ENCODE measurements around the gene FLRT3.

The FLRT3 gene

DNA sequence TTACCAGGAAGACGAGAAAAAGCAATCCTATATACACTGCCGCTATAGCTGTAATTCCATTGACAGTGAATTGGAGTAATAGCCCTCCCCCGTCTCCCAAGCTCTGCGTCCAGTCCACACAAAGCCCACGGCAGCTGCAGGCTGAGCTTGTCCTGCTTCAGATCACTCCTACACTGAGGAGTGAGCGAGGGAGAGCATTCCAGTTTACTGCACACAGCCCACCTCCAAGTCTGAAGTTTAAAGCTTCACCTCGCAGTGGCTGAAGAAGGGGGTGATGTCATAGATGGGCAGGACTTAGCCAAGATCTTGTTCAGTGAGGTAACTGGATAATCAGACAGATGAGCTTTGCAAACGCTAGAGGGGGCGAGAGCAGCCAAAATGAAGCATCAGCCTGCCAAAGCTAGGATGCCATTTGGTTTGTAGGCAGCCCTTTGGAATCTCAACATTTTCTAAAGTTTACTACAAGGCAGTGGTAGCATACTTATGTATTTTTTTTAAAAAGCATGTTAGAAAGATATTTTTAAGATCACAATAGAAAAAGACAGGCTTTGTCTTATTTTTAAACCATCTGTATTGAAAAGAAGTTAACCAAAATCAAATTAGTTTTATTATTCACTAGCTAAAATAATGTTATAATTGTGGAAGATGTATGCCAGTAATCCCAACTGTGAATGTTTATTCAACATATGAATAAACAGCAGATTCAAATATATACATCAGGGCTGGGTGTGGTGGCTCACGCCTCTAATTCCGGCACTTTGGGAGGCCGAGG lies at the start of gene FLRT3:
Gene FLRT3 (minus strand): TSS at position 213 of the 772 bp plus-strand sequence. CDS start 10,106 bp downstream, outside the sequence.
- peak; percentile 96 for FAIRE-seq
- peak; percentile 30 for DNase-seq (ENCODE audit: insufficient read length, low spot score)
- no peak for TF ChIP-seq POLR2A (IDR thresholded peaks at IDR 0.05; ENCODE audit: low read depth, low read length)

DNA sequence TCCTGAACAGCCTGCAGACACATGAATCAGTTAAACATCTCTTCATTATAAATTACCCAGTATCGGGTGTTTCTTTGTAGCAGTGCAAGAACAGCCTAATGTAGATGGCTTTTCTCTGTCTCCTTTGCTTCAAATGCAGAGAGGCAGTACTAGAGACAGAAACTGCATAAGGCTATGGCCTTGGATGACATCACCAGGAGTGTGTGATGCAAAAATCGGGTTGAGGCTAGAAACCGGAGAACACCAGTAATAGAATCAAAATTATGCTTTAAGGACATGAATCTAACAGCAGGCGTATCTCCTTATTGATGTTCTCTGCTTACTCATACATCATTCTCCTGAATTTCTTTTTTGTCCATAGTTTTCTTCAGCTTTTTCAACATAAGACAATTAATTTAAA lies 49.3 kb upstream of the FLRT3 start:
- no peak for FAIRE-seq
- no peak for TF ChIP-seq POLR2A (IDR thresholded peaks at IDR 0.05; ENCODE audit: low read depth, low read length)
- no peak for DNase-seq (ENCODE audit: insufficient read length, low spot score)

DNA sequence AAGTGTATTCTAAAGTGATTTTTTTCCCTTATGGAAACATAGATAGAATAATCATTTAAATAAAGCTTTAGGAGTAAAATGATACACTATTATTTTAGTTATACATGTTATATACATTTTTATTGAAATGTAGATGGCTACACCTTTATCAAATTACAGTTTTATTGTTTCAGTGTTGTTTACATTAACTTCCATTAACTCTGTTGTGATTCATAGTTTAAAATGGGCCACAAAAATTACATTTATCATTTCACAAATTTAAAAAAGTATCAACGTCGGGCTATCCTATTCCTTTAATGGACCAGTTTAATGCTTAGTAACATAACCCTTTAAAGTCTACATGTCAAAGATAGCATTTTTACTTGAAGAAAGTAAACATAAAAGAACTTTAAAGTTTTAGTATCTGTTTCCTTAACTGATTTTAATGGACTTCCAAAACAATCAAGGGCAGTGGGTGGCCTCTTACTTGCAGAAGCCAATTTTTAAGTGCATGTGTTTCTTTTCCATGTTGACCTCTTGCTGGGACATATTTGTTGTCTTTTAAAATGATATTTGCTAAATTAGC lies 47.8 kb upstream of the FLRT3 start:
- no peak for TF ChIP-seq POLR2A (IDR thresholded peaks at IDR 0.05; ENCODE audit: low read depth, low read length)
- no peak for FAIRE-seq
- DNase-seq (ENCODE audit: insufficient read length, low spot score), result no peak

DNA sequence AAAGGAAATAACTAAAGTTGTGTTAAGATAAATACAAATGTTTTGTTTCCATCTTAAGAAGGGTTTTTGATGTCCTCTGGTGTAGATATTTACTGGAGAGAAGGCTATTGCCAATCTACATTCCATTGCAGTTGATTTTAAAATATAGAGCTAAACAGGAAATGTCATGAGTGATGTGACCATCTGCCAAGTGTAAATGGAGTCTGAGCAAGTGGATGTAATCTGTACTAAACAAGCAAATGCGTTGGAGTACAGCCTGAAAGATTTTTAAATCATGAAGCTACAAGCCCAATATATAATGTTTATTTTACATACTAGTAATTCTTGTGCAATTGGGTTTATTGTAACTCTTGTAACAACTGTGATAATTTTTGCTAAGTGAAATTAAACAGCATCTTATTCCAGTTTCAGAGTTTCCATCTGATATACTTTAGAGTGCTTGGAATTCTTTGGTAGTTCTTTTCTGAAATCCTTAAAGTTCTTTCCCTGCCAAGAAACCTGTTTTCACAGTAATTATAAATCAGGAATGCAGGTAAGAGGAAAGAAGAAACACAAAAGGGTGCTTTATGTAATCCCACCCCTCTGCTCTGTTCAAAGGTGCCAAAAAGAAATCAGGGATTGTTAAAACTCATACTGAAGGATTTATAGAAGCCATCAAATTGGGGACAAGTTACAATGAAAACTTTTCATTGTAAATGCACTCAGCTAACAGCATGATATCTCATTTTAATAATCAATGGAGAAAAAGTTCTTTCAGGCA lies 47.2 kb upstream of the FLRT3 start:
- FAIRE-seq (no peak), DNase-seq (ENCODE audit: insufficient read length, low spot score) (no peak)
- TF ChIP-seq POLR2A (IDR thresholded peaks at IDR 0.05; ENCODE audit: low read depth, low read length), result no peak

DNA sequence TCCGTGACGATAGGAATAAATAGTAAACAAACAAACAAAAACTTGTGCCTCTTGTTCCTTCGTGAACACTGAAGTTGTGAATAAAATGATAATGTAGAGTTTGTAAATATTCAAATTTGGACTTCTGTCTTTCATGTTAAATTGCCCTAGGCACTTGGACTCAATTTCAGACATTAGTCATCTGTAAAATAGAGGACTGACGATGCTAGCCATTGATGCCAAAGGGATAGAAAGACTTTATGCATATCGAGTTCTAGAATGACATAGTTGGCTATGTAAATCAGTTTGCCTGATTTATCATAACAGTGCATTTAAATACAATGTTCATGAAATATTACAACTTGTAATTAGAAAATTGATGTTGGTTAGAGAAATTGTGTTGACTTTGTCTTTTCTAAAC lies 45.9 kb upstream of the FLRT3 start:
- DNase-seq (ENCODE audit: insufficient read length, low spot score) (no peak), FAIRE-seq (no peak)
- no peak for TF ChIP-seq POLR2A (IDR thresholded peaks at IDR 0.05; ENCODE audit: low read depth, low read length)

DNA sequence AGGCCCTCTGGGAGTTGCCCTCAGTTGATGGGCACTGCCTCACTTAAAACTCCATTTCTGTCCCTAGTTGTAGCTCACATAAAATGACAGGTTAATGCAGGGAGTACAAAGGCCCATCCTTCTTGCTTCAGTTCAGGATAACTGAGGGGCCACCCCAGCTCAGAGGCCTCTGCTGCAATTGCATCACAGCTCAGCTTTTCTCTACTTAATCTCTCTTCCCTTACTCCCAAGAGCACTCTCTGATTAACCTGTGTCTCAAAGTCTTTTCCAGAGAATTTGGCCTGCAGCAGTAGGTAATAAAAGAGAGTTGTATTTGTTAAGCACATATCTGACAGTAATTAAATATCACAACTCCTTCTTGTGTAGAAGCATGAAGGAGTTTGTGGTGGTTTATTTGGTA lies 40.9 kb upstream of the FLRT3 start:
- FAIRE-seq (no peak), DNase-seq (ENCODE audit: insufficient read length, low spot score) (no peak)

DNA sequence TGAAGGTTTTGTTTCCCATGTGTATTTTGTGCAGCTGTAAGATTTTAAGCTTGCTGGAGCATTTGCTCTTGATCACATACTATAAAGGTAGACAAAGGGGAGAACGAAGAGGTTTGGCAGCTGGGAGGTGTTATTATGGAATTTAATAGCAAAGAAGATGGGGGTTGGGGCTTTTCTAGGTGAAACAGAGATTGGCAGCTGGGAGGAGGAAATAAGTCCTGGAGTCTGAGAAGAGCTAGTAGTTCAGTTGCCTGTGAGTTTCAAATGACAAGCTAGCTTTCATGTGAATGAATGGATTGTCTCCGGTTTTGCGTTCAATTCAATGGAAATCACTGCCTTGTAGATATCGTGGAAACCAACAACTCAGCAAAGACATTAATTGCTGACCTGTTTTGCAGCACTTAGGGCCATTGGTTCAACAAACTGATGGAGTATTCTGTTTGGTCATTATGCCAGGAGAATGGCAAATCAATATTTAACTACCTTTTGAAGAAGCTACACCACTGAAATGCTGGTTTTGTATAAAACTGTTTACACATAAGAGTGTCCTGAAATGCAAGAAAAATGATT lies 38.1 kb upstream of the FLRT3 start:
- no peak for FAIRE-seq
- TF ChIP-seq POLR2A (IDR thresholded peaks at IDR 0.05; ENCODE audit: low read depth, low read length), result no peak
- DNase-seq (ENCODE audit: insufficient read length, low spot score), result no peak

More for the DNA sequence above, 40.9 kb upstream of the FLRT3 start:
- TF ChIP-seq POLR2A (IDR thresholded peaks at IDR 0.05; ENCODE audit: low read depth, low read length), result no peak

DNA sequence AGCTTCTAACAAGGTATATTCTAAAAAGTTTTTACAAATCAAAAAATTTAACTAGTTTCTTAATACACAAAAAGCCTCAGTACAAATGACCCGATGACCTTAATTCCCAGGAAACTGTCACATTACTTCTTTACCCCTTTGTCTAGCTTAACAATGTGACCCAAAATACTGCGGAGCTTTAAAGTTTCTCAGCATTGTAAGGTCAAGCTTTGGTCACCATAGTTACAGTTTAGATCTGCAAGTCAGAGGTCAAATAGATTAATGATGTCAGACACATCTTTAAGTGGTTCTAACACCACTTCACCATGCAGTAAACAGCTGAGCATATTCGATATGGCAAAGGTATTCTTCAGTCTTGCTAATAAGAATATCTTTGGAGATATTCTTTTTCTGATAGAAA lies 36.8 kb upstream of the FLRT3 start:
- FAIRE-seq (no peak), DNase-seq (ENCODE audit: insufficient read length, low spot score) (no peak)
- no peak for TF ChIP-seq POLR2A (IDR thresholded peaks at IDR 0.05; ENCODE audit: low read depth, low read length)

DNA sequence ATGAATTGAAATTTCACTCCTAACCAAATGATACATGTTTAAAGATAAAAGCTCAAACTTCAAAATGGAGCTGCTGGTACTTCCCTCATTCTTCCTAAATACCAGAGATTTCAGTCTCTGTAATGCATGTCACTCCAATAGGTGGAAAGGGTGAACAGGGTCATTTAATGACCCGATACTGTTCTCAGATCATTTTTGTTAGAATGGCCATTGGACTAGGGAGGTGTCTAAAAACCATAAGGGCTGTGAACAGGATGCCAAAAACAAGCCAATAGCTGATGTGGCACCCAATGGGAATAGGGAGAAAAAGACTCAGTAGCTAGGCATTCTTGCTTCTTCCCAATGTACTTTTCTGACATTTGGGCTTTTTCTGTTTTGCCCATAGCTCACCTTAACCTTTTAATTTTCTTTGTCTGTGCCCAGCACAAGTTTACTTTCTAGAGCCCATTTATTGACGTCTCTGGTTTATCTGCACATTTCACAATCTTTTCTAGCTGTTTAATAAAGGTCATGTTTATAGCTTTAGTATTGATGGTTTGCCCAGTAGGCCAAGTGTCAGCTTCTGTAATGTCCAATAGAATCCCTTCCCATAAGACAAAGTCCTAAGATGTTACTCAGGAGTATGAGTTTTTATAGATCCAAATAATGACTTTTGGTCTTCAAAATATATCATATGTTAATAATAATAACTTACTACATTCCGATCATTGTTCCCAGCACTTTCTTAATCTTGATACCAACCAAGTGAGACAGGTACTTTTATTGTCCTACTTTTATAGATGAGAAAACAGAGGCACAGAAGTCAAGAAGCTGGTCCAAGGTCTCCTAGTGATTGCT lies 24.3 kb upstream of the FLRT3 start:
- FAIRE-seq (no peak), DNase-seq (ENCODE audit: insufficient read length, low spot score) (no peak)
- TF ChIP-seq POLR2A (IDR thresholded peaks at IDR 0.05; ENCODE audit: low read depth, low read length), result no peak

DNA sequence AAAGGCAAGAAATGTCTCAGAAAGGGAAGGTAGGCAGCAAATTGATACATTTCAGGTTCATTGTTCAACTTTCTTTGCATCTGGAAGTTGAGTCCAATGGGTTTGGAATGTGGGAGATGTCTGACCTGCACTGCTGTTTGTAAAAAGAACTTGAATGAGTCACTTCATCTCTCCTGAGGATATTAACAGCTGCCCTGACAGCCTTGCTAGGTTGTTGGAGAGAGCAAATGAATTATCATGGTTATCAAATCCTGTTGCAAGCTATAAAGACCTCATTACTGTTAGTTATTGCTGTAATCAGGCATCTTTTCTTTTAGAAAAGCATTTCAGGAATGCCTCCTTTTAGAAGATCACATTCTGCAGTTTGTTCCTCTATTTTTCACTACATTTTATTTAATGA lies 23.0 kb upstream of the FLRT3 start:
- no peak for FAIRE-seq
- no peak for DNase-seq (ENCODE audit: insufficient read length, low spot score)
- no peak for TF ChIP-seq POLR2A (IDR thresholded peaks at IDR 0.05; ENCODE audit: low read depth, low read length)

DNA sequence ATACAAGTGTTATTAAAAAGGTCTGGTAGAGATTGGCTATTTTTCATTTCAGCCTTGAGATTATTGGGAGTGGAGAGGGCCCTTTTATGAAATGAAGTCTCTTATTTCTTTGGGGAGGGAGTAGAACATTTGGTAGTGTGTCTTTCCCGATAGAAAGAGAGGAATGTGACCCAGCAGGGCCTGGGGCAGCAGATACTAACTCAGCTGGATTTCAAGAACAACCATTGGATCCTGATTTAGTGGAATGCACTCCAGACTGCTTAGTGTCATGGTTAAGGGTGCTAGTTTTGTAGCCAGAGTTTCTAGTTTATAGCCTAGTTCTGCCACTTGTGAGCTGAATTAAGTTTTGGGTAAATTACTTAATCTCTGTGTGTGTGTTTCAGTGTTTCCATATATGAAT lies 18.4 kb upstream of the FLRT3 start:
- no peak for DNase-seq (ENCODE audit: insufficient read length, low spot score)
- FAIRE-seq, result no peak
- TF ChIP-seq POLR2A (IDR thresholded peaks at IDR 0.05; ENCODE audit: low read depth, low read length), result no peak

DNA sequence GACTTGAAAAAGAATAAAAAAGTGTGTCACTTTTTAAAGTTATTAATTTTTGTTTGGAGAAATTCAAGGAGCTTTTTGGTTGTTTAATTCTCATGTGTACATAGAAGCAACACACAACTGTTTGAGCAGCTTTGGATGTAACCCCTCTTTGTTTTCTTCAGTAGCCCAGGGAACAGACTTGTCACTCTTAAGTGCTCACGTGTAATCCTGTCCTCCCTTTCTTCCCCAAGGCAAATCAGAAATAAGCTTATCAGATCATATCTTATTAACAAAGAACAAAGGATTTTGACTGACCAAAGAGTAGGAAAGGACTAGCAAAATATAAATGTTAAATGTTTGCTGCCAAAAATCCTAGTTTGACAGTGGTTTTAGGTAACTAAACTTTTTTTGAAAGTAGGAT lies 7.3 kb upstream of the FLRT3 start:
- FAIRE-seq (no peak), DNase-seq (ENCODE audit: insufficient read length, low spot score) (no peak)
- no peak for TF ChIP-seq POLR2A (IDR thresholded peaks at IDR 0.05; ENCODE audit: low read depth, low read length)

DNA sequence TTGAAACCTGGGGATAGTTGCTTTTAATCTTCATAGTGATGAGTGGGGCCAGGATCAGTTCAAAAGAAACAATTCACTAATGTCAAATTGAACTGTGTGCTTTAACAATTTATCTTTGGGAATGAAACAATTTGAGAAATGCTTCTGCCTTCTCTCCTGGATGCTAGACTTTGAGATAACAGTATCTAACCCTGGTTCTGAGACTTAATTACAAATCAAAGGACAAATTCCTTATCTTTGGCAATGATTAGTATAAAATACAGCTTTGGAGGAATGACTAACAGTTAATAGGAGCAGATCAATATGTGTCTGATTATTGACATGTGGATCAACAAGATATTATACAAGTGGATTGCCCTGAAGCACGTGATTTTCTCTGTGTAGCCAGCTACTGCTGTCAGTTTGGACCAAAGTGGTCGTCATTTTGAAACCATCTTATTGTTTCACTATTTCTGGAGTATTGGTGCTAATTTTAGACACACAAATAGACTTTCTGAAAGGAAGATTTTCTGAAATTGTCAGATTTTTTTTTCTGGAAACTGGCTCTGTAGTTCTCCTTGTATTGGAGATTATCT lies 6.2 kb upstream of the FLRT3 start:
- DNase-seq (ENCODE audit: insufficient read length, low spot score), result no peak
- TF ChIP-seq POLR2A (IDR thresholded peaks at IDR 0.05; ENCODE audit: low read depth, low read length), result no peak
- no peak for FAIRE-seq

All from H54 (cell line).